T47D (cell line): ENCODE measurements around the gene RPL22L1.
"Not testable (repeated sequence)": the region's sequence is repeated elsewhere in the genome, so short reads cannot be mapped to it uniquely, and the experiment has no call there.

Experiments
- DNase-seq, 2 experiments: peaks; one replicate each; pipeline versions ENCODE4 v3.0.0 to v3.0.0-alpha.2; 2011 to 2012; ENCODE audit warnings: low read depth in 1 of 2, low spot score in 1 of 2
- JUND ChIP-seq: IDR thresholded peaks from 2 replicates; pipeline ENCODE4 v1.6.1; 2012; ENCODE audit warnings: low read depth
- in situ Hi-C: cut with HindIII; loops from 2 replicates; pipeline ENCODE4 v1.10.0; 2016; ENCODE audit warnings: low sequenced_read_pairs, low pct_unique_long_range_greater_than_20kb

The RPL22L1 gene

GRCh38 chr3:170899455-170899854 is 29.5 kb upstream of the RPL22L1 start:
- in situ Hi-C loops: no loop called here
- TF ChIP-seq JUND: no peak
- DNase-seq: no peak

- TF ChIP-seq JUND: no peak
- no peak for DNase-seq
- in situ Hi-C loops: no loop called here
Observed at GRCh38 chr3:170897978-170898377, 28.0 kb upstream of the RPL22L1 start.

- in situ Hi-C loops: not testable (repeated sequence)
Observed at GRCh38 chr3:170897199-170897598, 27.2 kb upstream of the RPL22L1 start.

GRCh38 chr3:170896781-170897180 is 26.8 kb upstream of the RPL22L1 start:
- no peak for TF ChIP-seq JUND
- in situ Hi-C loops: no loop called here
- DNase-seq: no peak

More at GRCh38 chr3:170897199-170897598, 27.2 kb upstream of the RPL22L1 start:
- not testable (repeated sequence) for DNase-seq

- DNase-seq, in situ Hi-C loops: not testable (repeated sequence)
Observed at GRCh38 chr3:170896333-170896732, 26.3 kb upstream of the RPL22L1 start.

GRCh38 chr3:170893895-170894294 is 23.9 kb upstream of the RPL22L1 start:
- TF ChIP-seq JUND: no peak
- in situ Hi-C loops: no loop called here
- no peak for DNase-seq

GRCh38 chr3:170889630-170890029 is 19.6 kb upstream of the RPL22L1 start:
- no peak for TF ChIP-seq JUND
- in situ Hi-C loops: no loop called here
- no peak for DNase-seq

- in situ Hi-C loops: no loop called here
- no peak for DNase-seq
- no peak for TF ChIP-seq JUND
Observed at GRCh38 chr3:170889132-170889531, 19.1 kb upstream of the RPL22L1 start.

- DNase-seq, in situ Hi-C loops: not testable (repeated sequence)
Observed at GRCh38 chr3:170884109-170884930, 14.3 kb upstream of the RPL22L1 start.

- in situ Hi-C loops, DNase-seq: not testable (repeated sequence)
Observed at GRCh38 chr3:170878688-170879087, 8.7 kb upstream of the RPL22L1 start.

GRCh38 chr3:170877311-170877710 is 7.3 kb upstream of the RPL22L1 start:
- DNase-seq, in situ Hi-C loops: not testable (repeated sequence)

- TF ChIP-seq JUND: no peak
- in situ Hi-C loops: no loop called here
- DNase-seq: no peak
Observed at GRCh38 chr3:170876537-170876936, 6.5 kb upstream of the RPL22L1 start.

GRCh38 chr3:170869239-170869590 is 780 bp downstream of the RPL22L1 start:
- in situ Hi-C loops: no loop called here
- TF ChIP-seq JUND: no peak
- peak in 1 of 2 experiments; percentile 40 for DNase-seq

GRCh38 chr3:170868577-170869238 is 1.3 kb downstream of the RPL22L1 start:
- in situ Hi-C loops: no loop called here
- no peak for DNase-seq
- TF ChIP-seq JUND: no peak
